ENCODE data around the gene PSMC6.

- TF ChIP-seq CTCF (IDR thresholded peaks at IDR 0.05), result no peak
- no peak for TF ChIP-seq POLR2A (IDR thresholded peaks at IDR 0.05)
These were observed 6.3 kb upstream of the PSMC6 start for GRCh38 chr14:52700701-52701172.

Measured in heart left ventricle (tissue), 13 donors.